ENCODE data around the gene ADK. TPM values are rescaled to one million over a fixed set of nuclear protein-coding genes. Genes with fewer than 3 reads are reported as not detected.

ADK gene
- total RNA-seq, 4 donors from 2014 or later = 15.3 to 23.3 (median 20.8) TPM

- Histone ChIP-seq H3K36me3 (peaks cover 0 to 22% of the 10 kb centered on the region in 2 donors), H3K27me3 (no peaks in the 10 kb centered on the region), H3K4me3 (no peak overlapping the region), H3K27ac (no peak overlapping the region), H3K4me1 (no peaks in the 10 kb centered on the region), H3K9me3 (no peaks in the 10 kb centered on the region)
- ATAC-seq = no peak
- TF ChIP-seq EP300 (IDR thresholded peaks at IDR 0.05) = no peak
Measured at GRCh38 chr10:74672430-74673165, 521.6 kb downstream of the ADK start.

GRCh38 chr10:74674927-74675326, 523.9 kb downstream of the ADK start:
- Histone ChIP-seq H3K27me3 (no peaks in the 10 kb centered on the region), H3K4me1 (no peaks in the 10 kb centered on the region), H3K4me3 (no peak overlapping the region), H3K27ac (no peak overlapping the region), H3K9me3 (no peaks in the 10 kb centered on the region), H3K36me3 (peaks cover 0 to 22% of the 10 kb centered on the region in 2 donors)
- WGBS, 2 donors (ENCODE audit: low coverage in 1 of 2) = 91 to 100% methylated on average over 1 of the region's 1 CpG
- no peak for TF ChIP-seq EP300 (IDR thresholded peaks at IDR 0.05)
- TF ChIP-seq CTCF (IDR thresholded peaks at IDR 0.05) = no peak
- TF ChIP-seq POLR2AphosphoS5 (IDR thresholded peaks at IDR 0.05) = no peak
- no peak for TF ChIP-seq POLR2A (IDR thresholded peaks at IDR 0.05)
- ATAC-seq = no peak

GRCh38 chr10:74675484-74675883, 524.5 kb downstream of the ADK start:
- ATAC-seq = no peak
- H3K9me3 ChIP-seq = no peaks in the 10 kb centered on the region
- no peaks in the 10 kb centered on the region for H3K27me3 ChIP-seq
- no peak for TF ChIP-seq CTCF (IDR thresholded peaks at IDR 0.05)
- TF ChIP-seq EP300 (IDR thresholded peaks at IDR 0.05) = no peak
- TF ChIP-seq POLR2AphosphoS5 (IDR thresholded peaks at IDR 0.05) = no peak
- TF ChIP-seq POLR2A (IDR thresholded peaks at IDR 0.05) = no peak
- H3K4me1 ChIP-seq = no peaks in the 10 kb centered on the region
- H3K36me3 ChIP-seq = peaks cover 0 to 22% of the 10 kb centered on the region in 2 donors
- no peak overlapping the region for H3K27ac ChIP-seq
- H3K4me3 ChIP-seq = no peak overlapping the region

GRCh38 chr10:74677951-74678350, 526.9 kb downstream of the ADK start:
- no peaks in the 10 kb centered on the region for H3K4me1 ChIP-seq
- WGBS, 2 donors (ENCODE audit: low coverage in 1 of 2) = 91% methylated on average over 1 of the region's 1 CpG; no CpG with 5 or more reads in 1 of the 2 donors
- TF ChIP-seq POLR2A (IDR thresholded peaks at IDR 0.05) = no peak
- no peak for TF ChIP-seq CTCF (IDR thresholded peaks at IDR 0.05)
- TF ChIP-seq EP300 (IDR thresholded peaks at IDR 0.05) = no peak
- no peak for TF ChIP-seq POLR2AphosphoS5 (IDR thresholded peaks at IDR 0.05)
- no peak overlapping the region for H3K27ac ChIP-seq
- H3K27me3 ChIP-seq = no peaks in the 10 kb centered on the region
- H3K36me3 ChIP-seq = peaks cover 0 to 17% of the 10 kb centered on the region in 2 donors
- ATAC-seq = no peak
- no peak overlapping the region for H3K4me3 ChIP-seq
- no peaks in the 10 kb centered on the region for H3K9me3 ChIP-seq

- ATAC-seq = no peak
- no peak overlapping the region for H3K27ac ChIP-seq
- no peaks in the 10 kb centered on the region for H3K9me3 ChIP-seq
- 71 to 77% methylated on average over 2 to 4 of the region's 4 CpGs for WGBS, 2 donors (ENCODE audit: low coverage in 1 of 2)
- TF ChIP-seq POLR2AphosphoS5 (IDR thresholded peaks at IDR 0.05) (no peak), POLR2A (IDR thresholded peaks at IDR 0.05) (no peak), CTCF (IDR thresholded peaks at IDR 0.05) (no peak), EP300 (IDR thresholded peaks at IDR 0.05) (no peak)
- no peak overlapping the region for H3K4me3 ChIP-seq
- no peaks in the 10 kb centered on the region for H3K27me3 ChIP-seq
- H3K4me1 ChIP-seq = no peaks in the 10 kb centered on the region
- H3K36me3 ChIP-seq = peaks cover 0 to 5% of the 10 kb centered on the region in 2 donors
Measured at GRCh38 chr10:74681917-74682627, 531.1 kb downstream of the ADK start.

Measured in gastroesophageal sphincter (tissue), 4 donors.